ENCODE data around the gene SLC7A14.

DNA sequence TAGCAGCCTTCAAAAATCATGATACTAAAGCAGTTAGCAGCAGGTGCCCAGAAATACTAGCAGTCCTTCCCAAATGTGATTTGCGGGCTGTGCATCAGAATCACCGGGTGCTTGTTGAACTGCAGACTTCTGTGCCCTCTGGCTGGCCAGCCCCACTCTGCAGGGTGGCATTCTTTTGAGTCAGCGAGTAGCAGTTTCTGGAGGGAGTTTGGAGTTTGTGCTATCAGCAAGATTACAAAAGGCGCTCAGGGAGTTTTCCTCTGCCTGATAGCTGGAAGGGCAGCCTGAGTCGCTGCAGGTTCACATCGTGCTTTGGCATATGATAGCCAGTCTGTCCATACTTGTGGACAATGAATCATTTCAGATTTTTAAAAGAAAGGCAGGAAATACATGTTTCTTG is 109.6 kb downstream of the SLC7A14 start:
- TF ChIP-seq, protein P1, sequence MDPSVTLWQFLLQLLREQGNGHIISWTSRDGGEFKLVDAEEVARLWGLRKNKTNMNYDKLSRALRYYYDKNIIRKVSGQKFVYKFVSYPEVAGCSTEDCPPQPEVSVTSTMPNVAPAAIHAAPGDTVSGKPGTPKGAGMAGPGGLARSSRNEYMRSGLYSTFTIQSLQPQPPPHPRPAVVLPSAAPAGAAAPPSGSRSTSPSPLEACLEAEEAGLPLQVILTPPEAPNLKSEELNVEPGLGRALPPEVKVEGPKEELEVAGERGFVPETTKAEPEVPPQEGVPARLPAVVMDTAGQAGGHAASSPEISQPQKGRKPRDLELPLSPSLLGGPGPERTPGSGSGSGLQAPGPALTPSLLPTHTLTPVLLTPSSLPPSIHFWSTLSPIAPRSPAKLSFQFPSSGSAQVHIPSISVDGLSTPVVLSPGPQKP (IDR thresholded peaks at IDR 0.05; ENCODE audit: borderline replicate concordance, low read depth, low read length), result no peak
- TF ChIP-seq, protein P2, sequence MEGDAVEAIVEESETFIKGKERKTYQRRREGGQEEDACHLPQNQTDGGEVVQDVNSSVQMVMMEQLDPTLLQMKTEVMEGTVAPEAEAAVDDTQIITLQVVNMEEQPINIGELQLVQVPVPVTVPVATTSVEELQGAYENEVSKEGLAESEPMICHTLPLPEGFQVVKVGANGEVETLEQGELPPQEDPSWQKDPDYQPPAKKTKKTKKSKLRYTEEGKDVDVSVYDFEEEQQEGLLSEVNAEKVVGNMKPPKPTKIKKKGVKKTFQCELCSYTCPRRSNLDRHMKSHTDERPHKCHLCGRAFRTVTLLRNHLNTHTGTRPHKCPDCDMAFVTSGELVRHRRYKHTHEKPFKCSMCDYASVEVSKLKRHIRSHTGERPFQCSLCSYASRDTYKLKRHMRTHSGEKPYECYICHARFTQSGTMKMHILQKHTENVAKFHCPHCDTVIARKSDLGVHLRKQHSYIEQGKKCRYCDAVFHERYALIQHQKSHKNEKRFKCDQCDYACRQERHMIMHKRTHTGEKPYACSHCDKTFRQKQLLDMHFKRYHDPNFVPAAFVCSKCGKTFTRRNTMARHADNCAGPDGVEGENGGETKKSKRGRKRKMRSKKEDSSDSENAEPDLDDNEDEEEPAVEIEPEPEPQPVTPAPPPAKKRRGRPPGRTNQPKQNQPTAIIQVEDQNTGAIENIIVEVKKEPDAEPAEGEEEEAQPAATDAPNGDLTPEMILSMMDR (conservative IDR thresholded peaks at IDR 0.05; ENCODE audit: low read depth, low read length), result no peak
- TF ChIP-seq SMC3 (IDR thresholded peaks at IDR 0.05; ENCODE audit: low read depth, low read length) (no peak), POLR2A (IDR thresholded peaks at IDR 0.05; ENCODE audit: low read depth, low read length) (no peak), MAZ (IDR thresholded peaks at IDR 0.05; ENCODE audit: borderline replicate concordance, low read depth, low read length) (no peak), MXI1 (IDR thresholded peaks at IDR 0.05; ENCODE audit: borderline replicate concordance, low read depth, low read length) (no peak), RAD21 (IDR thresholded peaks at IDR 0.05; ENCODE audit: low read length) (no peak), MAFK (IDR thresholded peaks at IDR 0.05; ENCODE audit: low read depth, low read length) (no peak), BHLHE40 (IDR thresholded peaks at IDR 0.05; ENCODE audit: low read depth, low read length) (no peak), CEBPB (IDR thresholded peaks at IDR 0.05; ENCODE audit: low read depth, low read length) (no peak), CHD1 (IDR thresholded peaks at IDR 0.05; ENCODE audit: low read depth, low read length) (no peak), NFE2L2 (IDR thresholded peaks at IDR 0.05; ENCODE audit: low read depth, low read length) (no peak)
- TF ChIP-seq, protein P3, sequence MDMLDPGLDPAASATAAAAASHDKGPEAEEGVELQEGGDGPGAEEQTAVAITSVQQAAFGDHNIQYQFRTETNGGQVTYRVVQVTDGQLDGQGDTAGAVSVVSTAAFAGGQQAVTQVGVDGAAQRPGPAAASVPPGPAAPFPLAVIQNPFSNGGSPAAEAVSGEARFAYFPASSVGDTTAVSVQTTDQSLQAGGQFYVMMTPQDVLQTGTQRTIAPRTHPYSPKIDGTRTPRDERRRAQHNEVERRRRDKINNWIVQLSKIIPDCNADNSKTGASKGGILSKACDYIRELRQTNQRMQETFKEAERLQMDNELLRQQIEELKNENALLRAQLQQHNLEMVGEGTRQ (IDR thresholded peaks at IDR 0.05; ENCODE audit: low read depth, low read length), result no peak

All from IMR-90 (cell line).